CD4-positive, CD25-positive, alpha-beta regulatory T cell (primary cell): ENCODE data around the gene GRHL1. TPM values are rescaled to one million over a fixed set of nuclear protein-coding genes. Genes with fewer than 3 reads are reported as not detected.
"Not testable (repeated sequence)": the region's sequence is repeated elsewhere in the genome, so short reads cannot be mapped to it uniquely, and the experiment has no call there.

Experiments used
- ATAC-seq, 2 donors: fragments of 150-1000 bp; cut with Tn5 transposase; one replicate each; pipeline ENCODE4 v1.10.0; 2021; ENCODE audit warnings: low read depth in 2 of 2, moderate number of reproducible peaks in 2 of 2, moderate library complexity in 1 of 2
- DNase-seq, 3 donors: peaks; one replicate each; pipeline versions ENCODE4 v3.0.0 to v3.0.0-alpha.2; 2012 to 2022; ENCODE audit warnings: mixed read lengths in 1 of 3
- H3K27ac ChIP-seq: one replicate; pipeline ENCODE4 v1.7.0; 2013; ENCODE audit warnings: mild to moderate bottlenecking, low read length; ENCODE audit not compliant: insufficient read depth, poor library complexity, severe bottlenecking
- H3K27me3 ChIP-seq: one replicate; pipeline ENCODE4 v1.7.0; 2013; ENCODE audit warnings: low read length; ENCODE audit not compliant: control insufficient read depth, insufficient read depth
- H3K36me3 ChIP-seq: one replicate; pipeline ENCODE4 v1.7.0; 2013; ENCODE audit warnings: mild to moderate bottlenecking, low read length, moderate library complexity; ENCODE audit not compliant: control insufficient read depth, insufficient read depth
- H3K4me1 ChIP-seq: 2 replicates; pipeline ENCODE4 v1.7.0; 2013; ENCODE audit warnings: mild to moderate bottlenecking, low read length; ENCODE audit not compliant: insufficient read depth, control insufficient read depth, poor library complexity, severe bottlenecking
- H3K4me3 ChIP-seq: one replicate; pipeline ENCODE4 v1.7.0; 2013; ENCODE audit warnings: low read depth, mild to moderate bottlenecking, low read length, moderate library complexity
- H3K9me3 ChIP-seq, 2 experiments: 1 replicate in 1 of 2; 2 replicates in 1 of 2; pipeline ENCODE4 v1.7.0; 2013; ENCODE audit warnings: low read length in 2 of 2, mild to moderate bottlenecking in 1 of 2, moderate library complexity in 1 of 2; ENCODE audit not compliant: control insufficient read depth in 2 of 2
- H3K27ac Mint-ChIP-seq, 3 donors: one replicate each; pipeline ENCODE4 v1.8.0; 2020 to 2022; ENCODE audit warnings: mild to moderate bottlenecking in 3 of 3, mixed read lengths in 3 of 3, moderate library complexity in 2 of 3
- H3K27me3 Mint-ChIP-seq: one replicate; pipeline ENCODE4 v1.8.0; 2022; ENCODE audit warnings: mild to moderate bottlenecking, mixed read lengths
- H3K36me3 Mint-ChIP-seq: one replicate; pipeline ENCODE4 v1.8.0; 2020; ENCODE audit warnings: mixed read lengths
- H3K4me1 Mint-ChIP-seq, 4 donors: one replicate each; pipeline ENCODE4 v1.8.0; 2020 to 2022; ENCODE audit warnings: mixed read lengths in 4 of 4, mild to moderate bottlenecking in 1 of 4
- H3K4me3 Mint-ChIP-seq, 4 donors: one replicate each; pipeline ENCODE4 v1.8.0; 2020 to 2022; ENCODE audit warnings: mild to moderate bottlenecking in 4 of 4, mixed read lengths in 4 of 4, moderate library complexity in 3 of 4
- H3K9me3 Mint-ChIP-seq, 7 donors: one replicate each; pipeline ENCODE4 v1.8.0; 2020 to 2022; ENCODE audit warnings: mixed read lengths in 7 of 7, mild to moderate bottlenecking in 3 of 7, moderate library complexity in 2 of 7
- polyA plus RNA-seq, 4 donors: library from polyadenylated mRNA; unstranded; fragments of 300-500 nt; fragmentation: Illumina TruSeq; gene quantifications; one replicate each; pipeline ENCODE4 v1.2.3, GENCODE V29; 2021
- total RNA-seq: library from RNA; stranded (reverse); gene quantifications from one replicate; pipeline ENCODE4 v1.2.3, GENCODE V29; 2022

Gene GRHL1
- total and polyA plus RNA-seq, 5 donors from 2014 or later = 0.06 to 1.8 (median 0.24) TPM; not detected in 1

DNA sequence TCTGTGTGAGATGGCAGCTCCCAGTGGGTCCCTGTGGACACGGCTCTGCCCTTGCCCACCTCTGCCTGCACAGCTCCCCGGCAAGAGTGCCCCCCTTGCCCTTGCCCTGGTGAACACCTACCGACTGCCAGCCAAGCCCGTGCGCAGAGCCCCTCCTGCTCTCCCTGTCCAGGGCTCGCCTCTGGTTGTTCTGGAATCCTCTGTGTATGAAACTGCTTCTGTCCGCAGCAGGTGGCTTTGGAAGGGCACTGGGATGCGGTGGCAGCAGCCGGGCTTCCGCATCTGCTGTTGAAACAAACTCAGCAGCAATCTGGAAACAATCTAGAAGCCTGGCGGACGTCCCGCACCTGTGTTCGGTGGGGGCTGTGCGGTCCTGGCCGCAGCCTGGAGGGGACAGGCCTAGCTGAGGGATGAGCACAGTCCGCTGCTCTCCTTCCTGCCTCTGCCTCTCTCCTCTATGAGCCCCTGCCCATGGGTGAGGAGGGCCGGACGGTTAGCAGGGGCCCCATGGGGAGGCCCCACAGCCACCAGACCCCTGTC lies 57.8 kb downstream of the GRHL1 start:
- H3K36me3 ChIP-seq = no peaks in the 10 kb centered on the region
- ATAC-seq = no peak
- no peaks in the 10 kb centered on the region for H3K9me3 ChIP-seq
- H3K27me3 ChIP-seq = no peaks in the 10 kb centered on the region
- peaks cover 0 to 3% (median 0%) of the 10 kb centered on the region in 7 donors for H3K9me3 Mint-ChIP-seq
- peaks cover 0 to 5% (median 2%) of the 10 kb centered on the region in 4 donors for H3K4me1 Mint-ChIP-seq
- DNase-seq = no peak
- H3K27ac ChIP-seq = no peak overlapping the region
- no peaks in the 10 kb centered on the region for H3K4me1 ChIP-seq
- H3K27ac Mint-ChIP-seq = no peak overlapping the region
- no peak overlapping the region for H3K4me3 ChIP-seq
- no peaks in the 10 kb centered on the region for H3K36me3 Mint-ChIP-seq
- H3K4me3 Mint-ChIP-seq = no peak overlapping the region
- H3K27me3 Mint-ChIP-seq = peaks cover 7% of the 10 kb centered on the region

GRCh38 chr2:10009811-10010781 lies 58.6 kb downstream of the GRHL1 start:
- Mint-ChIP-seq H3K4me3 (no peak overlapping the region), H3K27me3 (peaks cover 7% of the 10 kb centered on the region), H3K27ac (no peak overlapping the region), H3K36me3 (no peaks in the 10 kb centered on the region), H3K9me3 (peaks cover 0 to 3% (median 0%) of the 10 kb centered on the region in 7 donors), H3K4me1 (peaks cover 0 to 2% (median 0%) of the 10 kb centered on the region in 4 donors)
- DNase-seq = no peak
- H3K9me3 ChIP-seq = no peaks in the 10 kb centered on the region
- no peak overlapping the region for H3K4me3 ChIP-seq
- no peaks in the 10 kb centered on the region for H3K4me1 ChIP-seq
- H3K36me3 ChIP-seq = no peaks in the 10 kb centered on the region
- no peak overlapping the region for H3K27ac ChIP-seq
- ATAC-seq = no peak
- no peaks in the 10 kb centered on the region for H3K27me3 ChIP-seq

DNA sequence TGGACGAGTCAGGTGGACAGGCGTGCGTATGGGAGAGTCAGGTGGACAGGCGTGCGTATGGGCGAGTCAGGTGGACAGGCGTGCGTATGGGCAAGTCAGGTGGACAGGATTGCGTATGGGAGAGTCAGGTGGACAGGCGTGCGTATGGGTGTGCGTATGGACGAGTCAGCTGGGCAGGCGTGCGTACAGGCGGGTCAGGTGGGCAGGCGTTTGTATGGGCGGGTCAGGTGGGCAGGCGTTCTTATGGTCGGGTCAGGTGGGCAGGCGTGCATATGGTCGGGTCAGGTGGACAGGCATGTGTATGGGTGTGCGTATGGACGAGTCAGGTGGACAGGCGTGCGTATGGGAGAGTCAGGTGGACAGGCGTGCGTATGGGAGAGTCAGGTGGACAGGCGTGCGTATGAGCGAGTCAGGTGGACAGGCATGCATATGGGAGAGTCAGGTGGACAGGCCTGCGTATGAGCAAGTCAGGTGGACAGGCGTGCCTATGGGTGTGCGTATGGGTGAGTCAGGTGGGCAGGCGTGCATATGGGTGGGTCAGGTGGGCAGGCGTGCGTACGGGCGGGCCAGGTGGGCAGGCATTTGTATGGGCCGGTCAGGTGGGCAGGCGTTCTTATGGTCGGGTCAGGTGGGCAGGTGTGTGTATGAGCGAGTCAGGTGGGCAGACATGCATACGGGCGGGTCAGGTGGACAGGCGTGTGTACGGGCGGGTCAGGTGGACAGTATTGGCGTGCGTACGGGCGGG lies 59.5 kb downstream of the GRHL1 start:
- not testable (repeated sequence) for ATAC-seq, H3K9me3 Mint-ChIP-seq, H3K27ac Mint-ChIP-seq, H3K4me3 ChIP-seq, H3K36me3 Mint-ChIP-seq, H3K27me3 Mint-ChIP-seq, H3K4me1 ChIP-seq, H3K4me3 Mint-ChIP-seq, H3K36me3 ChIP-seq, H3K4me1 Mint-ChIP-seq, H3K27me3 ChIP-seq, DNase-seq, H3K9me3 ChIP-seq, H3K27ac ChIP-seq

GRCh38 chr2:10011606-10012325 lies 60.3 kb downstream of the GRHL1 start:
- ATAC-seq, H3K4me3 Mint-ChIP-seq, H3K36me3 ChIP-seq, H3K27me3 ChIP-seq, H3K9me3 ChIP-seq, H3K27me3 Mint-ChIP-seq, H3K27ac Mint-ChIP-seq, H3K4me1 ChIP-seq, H3K4me3 ChIP-seq, H3K9me3 Mint-ChIP-seq, H3K27ac ChIP-seq, DNase-seq, H3K36me3 Mint-ChIP-seq, H3K4me1 Mint-ChIP-seq: not testable (repeated sequence)

GRCh38 chr2:10012366-10012962 lies 61.0 kb downstream of the GRHL1 start:
- ATAC-seq, H3K27ac Mint-ChIP-seq, H3K27me3 ChIP-seq, H3K9me3 ChIP-seq, H3K36me3 Mint-ChIP-seq, H3K9me3 Mint-ChIP-seq, H3K4me3 Mint-ChIP-seq, H3K27ac ChIP-seq, H3K4me1 ChIP-seq, H3K4me3 ChIP-seq, H3K4me1 Mint-ChIP-seq, H3K36me3 ChIP-seq, DNase-seq: not testable (repeated sequence)
- peaks cover 14% of the 10 kb centered on the region for H3K27me3 Mint-ChIP-seq

- Histone ChIP-seq H3K27ac (no peak overlapping the region), H3K4me3 (no peak overlapping the region), H3K9me3 (peaks cover 0 to 2% of the 10 kb centered on the region in 2 experiments), H3K27me3 (no peaks in the 10 kb centered on the region), H3K36me3 (no peaks in the 10 kb centered on the region), H3K4me1 (no peaks in the 10 kb centered on the region)
- DNase-seq = no peak
- Mint-ChIP-seq H3K27me3 (peaks cover 10% of the 10 kb centered on the region), H3K27ac (no peak overlapping the region), H3K4me3 (no peak overlapping the region), H3K36me3 (peaks cover 3% of the 10 kb centered on the region), H3K9me3 (peaks cover 0 to 11% (median 0%) of the 10 kb centered on the region in 7 donors), H3K4me1 (peaks cover 0 to under 1% (median 0%) of the 10 kb centered on the region in 4 donors)
- no peak for ATAC-seq
Observed at GRCh38 chr2:10012963-10013461, 61.5 kb downstream of the GRHL1 start.
